Measurements from ENCODE around the gene CALD1. TPM values are rescaled to one million over a fixed set of nuclear protein-coding genes. Genes with fewer than 3 reads are reported as not detected.
A peak's percentile ranks its signal among the peaks of the same experiment; 100 is the strongest.
"Not testable (repeated sequence)": the region's sequence is repeated elsewhere in the genome, so short reads cannot be mapped to it uniquely, and the experiment has no call there.

CALD1 gene
- total RNA-seq, 1 donor from 2014 or later, result 86.1 TPM

- ATAC-seq (ENCODE audit: poor library complexity) (no peak), DNase-seq (no peak)
- intact Hi-C loops (cut with DNase I), result no loop called here
These were observed 168.8 kb downstream of the CALD1 start for GRCh38 chr7:134948246-134948645.

- intact Hi-C loops (cut with DNase I), result no loop called here
- ATAC-seq (ENCODE audit: poor library complexity), result no peak
- DNase-seq, result no peak
These were observed 169.3 kb downstream of the CALD1 start for GRCh38 chr7:134948736-134949135.

- ATAC-seq (ENCODE audit: poor library complexity) (no peak), DNase-seq (no peak)
- intact Hi-C loops (cut with DNase I), result no loop called here
These were observed 169.7 kb downstream of the CALD1 start for GRCh38 chr7:134949171-134949570.

GRCh38 chr7:134954197-134955082, 175.0 kb downstream of the CALD1 start:
- DNase-seq (no peak), ATAC-seq (ENCODE audit: poor library complexity) (peak; percentile 60)
- intact Hi-C loops (cut with DNase I), result loop anchor here (5.0 kb wide), 1 partner anchor 262 kb away; no protein-coding TSS in a partner anchor

- DNase-seq, result no peak
- no peak for ATAC-seq (ENCODE audit: poor library complexity)
- intact Hi-C loops (cut with DNase I), result no loop called here
These were observed 177.6 kb downstream of the CALD1 start for GRCh38 chr7:134957005-134957404.

- intact Hi-C loops (cut with DNase I), result no loop called here
- ATAC-seq (ENCODE audit: poor library complexity) (no peak), DNase-seq (no peak)
These were observed 180.4 kb downstream of the CALD1 start for GRCh38 chr7:134959810-134960209.

- DNase-seq (no peak), ATAC-seq (ENCODE audit: poor library complexity) (no peak)
- intact Hi-C loops (cut with DNase I), result no loop called here
These were observed 182.9 kb downstream of the CALD1 start for GRCh38 chr7:134962270-134962780.

GRCh38 chr7:134963036-134963435, 183.6 kb downstream of the CALD1 start:
- intact Hi-C loops (cut with DNase I), result no loop called here
- no peak for ATAC-seq (ENCODE audit: poor library complexity)

GRCh38 chr7:134966691-134967090, 187.3 kb downstream of the CALD1 start:
- ATAC-seq (ENCODE audit: poor library complexity) (no peak), DNase-seq (no peak)
- intact Hi-C loops (cut with DNase I), result no loop called here

More at GRCh38 chr7:134963036-134963435, 183.6 kb downstream of the CALD1 start:
- DNase-seq, result no peak

GRCh38 chr7:134968110-134968509, 188.7 kb downstream of the CALD1 start:
- DNase-seq, result no peak
- intact Hi-C loops (cut with DNase I), result no loop called here
- no peak for ATAC-seq (ENCODE audit: poor library complexity)

GRCh38 chr7:134981645-134982044, 202.2 kb downstream of the CALD1 start:
- intact Hi-C loops (cut with DNase I); DNase-seq; ATAC-seq (ENCODE audit: poor library complexity): not testable (repeated sequence)

- DNase-seq (no peak), ATAC-seq (ENCODE audit: poor library complexity) (no peak)
- intact Hi-C loops (cut with DNase I), result loop anchor here (5.0 kb wide), 2 partner anchors 166 to 181 kb away; no protein-coding TSS in a partner anchor
These were observed 206.5 kb downstream of the CALD1 start for GRCh38 chr7:134985894-134986362.

- DNase-seq (peak; percentile 99), ATAC-seq (ENCODE audit: poor library complexity) (peak; percentile 99)
- intact Hi-C loops (cut with DNase I), result loop anchor here (5.0 kb wide), 2 partner anchors 166 to 181 kb away; no protein-coding TSS in a partner anchor
These were observed 207.2 kb downstream of the CALD1 start, which contains the start of gene AGBL3 for GRCh38 chr7:134986363-134987251. Gene AGBL3, plus strand, starts transcription at chr7:134986508. Its CDS starts 1,426 bp downstream, at chr7:134987934.

GRCh38 chr7:134988161-134988560, 208.7 kb downstream of the CALD1 start:
- ATAC-seq (ENCODE audit: poor library complexity) (no peak), DNase-seq (no peak)
- intact Hi-C loops (cut with DNase I), result loop anchor here (5.0 kb wide), 2 partner anchors 164 to 179 kb away; no protein-coding TSS in a partner anchor

- no peak for ATAC-seq (ENCODE audit: poor library complexity)
- no peak for DNase-seq
- intact Hi-C loops (cut with DNase I), result no loop called here
These were observed 212.3 kb downstream of the CALD1 start for GRCh38 chr7:134991469-134992339.

GRCh38 chr7:134992626-134993179, 213.3 kb downstream of the CALD1 start:
- ATAC-seq (ENCODE audit: poor library complexity) (no peak), DNase-seq (no peak)
- intact Hi-C loops (cut with DNase I), result no loop called here

GRCh38 chr7:134993877-134994456, 214.5 kb downstream of the CALD1 start:
- intact Hi-C loops (cut with DNase I), result no loop called here

More at GRCh38 chr7:134993877-134994456, 214.5 kb downstream of the CALD1 start:
- DNase-seq, result no peak
- ATAC-seq (ENCODE audit: poor library complexity), result no peak
